Gastroesophageal sphincter (tissue), 3 donors: ENCODE results near the gene FANK1.

Source experiments
- CTCF ChIP-seq, 4 experiments: fragments of 200-600 bp in 2 of 4; fragments of 450-650 bp in 2 of 4; sonication (generic) in 1 of 4; IDR thresholded peaks; one replicate each; pipeline ENCODE4 v1.5.1; 2017 to 2019; ENCODE audit warnings: antibody characterized with exemption in 4 of 4, mild to moderate bottlenecking in 2 of 4, moderate library complexity in 2 of 4
- EP300 ChIP-seq: sonication (generic); formaldehyde crosslinking; IDR thresholded peaks from one replicate; pipeline ENCODE4 v1.6.1; 2017; ENCODE audit warnings: antibody characterized with exemption, mild to moderate bottlenecking
- POLR2A ChIP-seq, 2 donors: fragments of 450-650 bp; IDR thresholded peaks; one replicate each; pipeline ENCODE4 v1.6.1; 2017; ENCODE audit warnings: antibody characterized with exemption in 2 of 2, mild to moderate bottlenecking in 2 of 2, moderate library complexity in 1 of 2
- POLR2AphosphoS5 ChIP-seq: sonication (generic); formaldehyde crosslinking; IDR thresholded peaks from one replicate; pipeline ENCODE4 v1.6.1; 2017; ENCODE audit warnings: antibody characterized with exemption

GRCh38 chr10:126058104-126058503 is 161.7 kb downstream of the FANK1 start:
- no peak for TF ChIP-seq CTCF (IDR thresholded peaks at IDR 0.05)
- TF ChIP-seq POLR2A (IDR thresholded peaks at IDR 0.05), result no peak
- no peak for TF ChIP-seq EP300
- TF ChIP-seq POLR2AphosphoS5, result no peak
